GM23338 (cell line): Measurements from ENCODE around the gene SMPDL3A. TPM values are rescaled to one million over a fixed set of nuclear protein-coding genes. Genes with fewer than 3 reads are reported as not detected.

Experiments used
- ATAC-seq: fragments of 200-7000 bp; cut with Tn5 transposase; 3 replicates; pipeline ENCODE4 v1.9.1; 2020
- DNase-seq: peaks from one replicate; pipeline ENCODE4 v3.0.0-alpha.2; 2015; ENCODE audit warnings: low spot score
- H2AFZ ChIP-seq: fragments of 200-600 bp; sonication (generic); 2 replicates; pipeline ENCODE4 v1.8.0; 2016; ENCODE audit warnings: antibody characterized with exemption, mild to moderate bottlenecking, moderate library complexity
- H3F3A ChIP-seq: fragments of 200-600 bp; sonication (generic); replicated peaks from 2 replicates; pipeline ENCODE4 v1.8.0; 2017; ENCODE audit warnings: antibody characterized with exemption, mixed run types, low read depth
- H3K27ac ChIP-seq: fragments of 200-600 bp; sonication (generic); 2 replicates; pipeline ENCODE4 v1.6.1; 2016; ENCODE audit warnings: low read depth
- H3K27me3 ChIP-seq: fragments of 200-600 bp; sonication (generic); 2 replicates; pipeline ENCODE4 v1.8.0; 2016; ENCODE audit warnings: mild to moderate bottlenecking, mixed run types, moderate library complexity; ENCODE audit not compliant: insufficient read depth
- H3K36me3 ChIP-seq: fragments of 200-600 bp; sonication (generic); 2 replicates; pipeline ENCODE4 v1.8.0; 2016; ENCODE audit warnings: mild to moderate bottlenecking; ENCODE audit not compliant: insufficient read depth
- H3K4me1 ChIP-seq: fragments of 200-600 bp; sonication (generic); 2 replicates; pipeline ENCODE4 v1.8.0; 2016; ENCODE audit warnings: mild to moderate bottlenecking, moderate library complexity; ENCODE audit not compliant: insufficient read depth
- H3K4me2 ChIP-seq: fragments of 200-600 bp; sonication (generic); 2 replicates; pipeline ENCODE4 v1.7.1; 2017; ENCODE audit warnings: mixed run types
- H3K4me3 ChIP-seq: fragments of 200-600 bp; sonication (generic); 2 replicates; pipeline ENCODE4 v1.6.1; 2016; ENCODE audit warnings: mixed run types
- H3K79me2 ChIP-seq: fragments of 200-600 bp; sonication (generic); replicated peaks from 2 replicates; pipeline ENCODE4 v1.8.0; 2017; ENCODE audit warnings: mild to moderate bottlenecking; ENCODE audit not compliant: insufficient read depth
- H3K9me2 ChIP-seq: fragments of 200-600 bp; sonication (generic); 2 replicates; pipeline ENCODE4 v1.8.0; 2017; ENCODE audit not compliant: insufficient read depth
- H4K20me1 ChIP-seq: fragments of 200-600 bp; sonication (generic); replicated peaks from 2 replicates; pipeline ENCODE4 v1.8.0; 2017; ENCODE audit warnings: mild to moderate bottlenecking; ENCODE audit not compliant: insufficient read depth
- H3K27ac Mint-ChIP-seq: 2 replicates; pipeline ENCODE4 v1.8.0; 2020; ENCODE audit warnings: inconsistent platforms, mild to moderate bottlenecking, moderate library complexity, mixed read lengths
- H3K27me3 Mint-ChIP-seq: 3 replicates; pipeline ENCODE4 v1.8.0; 2022; ENCODE audit warnings: low read depth, mild to moderate bottlenecking, moderate library complexity, mixed read lengths, inconsistent platforms; ENCODE audit not compliant: insufficient read depth, poor library complexity
- H3K36me3 Mint-ChIP-seq: 3 replicates; pipeline ENCODE4 v1.8.0; 2021; ENCODE audit warnings: low read depth, mild to moderate bottlenecking, inconsistent platforms, moderate library complexity, mixed read lengths
- H3K4me1 Mint-ChIP-seq: 3 replicates; pipeline ENCODE4 v1.8.0; 2020; ENCODE audit warnings: mild to moderate bottlenecking, inconsistent platforms, mixed read lengths
- H3K4me3 Mint-ChIP-seq: 3 replicates; pipeline ENCODE4 v1.8.0; 2021; ENCODE audit warnings: moderate library complexity, mild to moderate bottlenecking, inconsistent platforms, mixed read lengths
- H3K9me3 Mint-ChIP-seq: 3 replicates; pipeline ENCODE4 v1.8.0; 2020; ENCODE audit warnings: moderate library complexity, mild to moderate bottlenecking, inconsistent platforms, mixed read lengths
- ETS1 ChIP-seq: IDR thresholded peaks from 2 replicates; pipeline ENCODE4 v1.6.1; 2016; ENCODE audit warnings: antibody characterized with exemption
- EZH2 ChIP-seq: fragments of 200-600 bp; sonication (generic); IDR thresholded peaks from one replicate; pipeline ENCODE4 v1.8.0; 2017; ENCODE audit warnings: antibody characterized with exemption, mild to moderate bottlenecking, low read depth; ENCODE audit not compliant: unreplicated experiment
- EZH2phosphoT487 ChIP-seq: fragments of 200-600 bp; sonication (generic); IDR thresholded peaks from one replicate; pipeline ENCODE4 v1.8.1; 2018; ENCODE audit warnings: antibody characterized with exemption; ENCODE audit not compliant: unreplicated experiment
- NANOG ChIP-seq: IDR thresholded peaks from 2 replicates; pipeline ENCODE4 v1.6.1; 2016; ENCODE audit warnings: antibody characterized with exemption, borderline replicate concordance
- STAT1 ChIP-seq: IDR thresholded peaks from one replicate; pipeline ENCODE4 v1.6.1; 2016; ENCODE audit warnings: antibody characterized with exemption; ENCODE audit not compliant: unreplicated experiment
- ZNF114 ChIP-seq: fragments of 250-450 bp; sonication (Bioruptor Pico); IDR thresholded peaks from 2 replicates; pipeline ENCODE4 v1.5.0; 2020; ENCODE audit warnings: mild to moderate bottlenecking, moderate library complexity
- ZNF331 ChIP-seq: fragments of 250-450 bp; sonication (Bioruptor Pico); IDR thresholded peaks from 2 replicates; pipeline ENCODE4 v1.5.0; 2020; ENCODE audit warnings: low read depth, mild to moderate bottlenecking, moderate library complexity
- polyA plus RNA-seq: library from polyadenylated mRNA; unstranded; fragments of >200 nt; fragmentation: Nextera tagmentation; extraction: Ambion mirVana; gene quantifications from 2 replicates; pipeline ENCODE4 v1.2.1, GENCODE V29; 2016
- total RNA-seq: library from RNA; depleted of rRNA; stranded (reverse); fragments of >200 nt; shearing (Covaris generic); gene quantifications from 2 replicates; pipeline ENCODE4 v1.2.3, GENCODE V29; 2014
- TF ChIP-seq, protein P1 (sequence below), 2 experiments: fragments of 200-600 bp in 1 of 2; sonication (generic) in 1 of 2; conservative IDR thresholded peaks; 2 replicates each; pipeline versions ENCODE4 v1.5.1 to v1.6.1; 2016 to 2017; ENCODE audit warnings: antibody characterized with exemption in 2 of 2, low read depth in 2 of 2, mild to moderate bottlenecking in 2 of 2, moderate library complexity in 1 of 2

Gene SMPDL3A
- total and polyA plus RNA-seq, 2 experiments from 2014 or later, result 3.5 to 6.3 TPM

GRCh38 chr6:122775975-122776374 lies 13.1 kb upstream of the SMPDL3A start (continued):
- TF ChIP-seq ETS1, result no peak
- TF ChIP-seq NANOG, result no peak

GRCh38 chr6:122778302-122778701 lies 10.8 kb upstream of the SMPDL3A start:
- H3K27ac Mint-ChIP-seq, result no peak overlapping the region; the same call in 1 of the 2 replicates
- H3K27me3 ChIP-seq, result no peaks in the 10 kb centered on the region
- H3K79me2 ChIP-seq, result no peaks in the 10 kb centered on the region
- no peaks in the 10 kb centered on the region for H3K9me2 ChIP-seq
- H3K27ac ChIP-seq, result no peak overlapping the region
- H3K4me3 ChIP-seq, result 0 out of 2 replicates have a peak overlapping the region, but pooled peaks have one; percentile 44
- H3K9me3 Mint-ChIP-seq, result no peaks in the 10 kb centered on the region
- H3K27me3 Mint-ChIP-seq, result peaks cover 6% of the 10 kb centered on the region
- H4K20me1 ChIP-seq, result no peaks in the 10 kb centered on the region
- ATAC-seq (peak; percentile 44), DNase-seq (peak; percentile 32)
- H3F3A ChIP-seq, result 0 out of 2 replicates have a peak, but pooled peaks cover 2% of the 10 kb centered on the region
- peaks cover 34% of the 10 kb centered on the region for H3K4me1 Mint-ChIP-seq
- H3K36me3 Mint-ChIP-seq, result no peaks in the 10 kb centered on the region
- H3K4me3 Mint-ChIP-seq, result no peak overlapping the region
- H3K4me2 ChIP-seq, result peak overlapping the region; percentile 69
- no peaks in the 10 kb centered on the region for H3K36me3 ChIP-seq
- peak overlapping the region; percentile 39; the same call in 1 of the 2 replicates for H2AFZ ChIP-seq
- H3K4me1 ChIP-seq, result peaks cover 22% of the 10 kb centered on the region
- no peak for TF ChIP-seq EZH2phosphoT487
- TF ChIP-seq, protein P1, sequence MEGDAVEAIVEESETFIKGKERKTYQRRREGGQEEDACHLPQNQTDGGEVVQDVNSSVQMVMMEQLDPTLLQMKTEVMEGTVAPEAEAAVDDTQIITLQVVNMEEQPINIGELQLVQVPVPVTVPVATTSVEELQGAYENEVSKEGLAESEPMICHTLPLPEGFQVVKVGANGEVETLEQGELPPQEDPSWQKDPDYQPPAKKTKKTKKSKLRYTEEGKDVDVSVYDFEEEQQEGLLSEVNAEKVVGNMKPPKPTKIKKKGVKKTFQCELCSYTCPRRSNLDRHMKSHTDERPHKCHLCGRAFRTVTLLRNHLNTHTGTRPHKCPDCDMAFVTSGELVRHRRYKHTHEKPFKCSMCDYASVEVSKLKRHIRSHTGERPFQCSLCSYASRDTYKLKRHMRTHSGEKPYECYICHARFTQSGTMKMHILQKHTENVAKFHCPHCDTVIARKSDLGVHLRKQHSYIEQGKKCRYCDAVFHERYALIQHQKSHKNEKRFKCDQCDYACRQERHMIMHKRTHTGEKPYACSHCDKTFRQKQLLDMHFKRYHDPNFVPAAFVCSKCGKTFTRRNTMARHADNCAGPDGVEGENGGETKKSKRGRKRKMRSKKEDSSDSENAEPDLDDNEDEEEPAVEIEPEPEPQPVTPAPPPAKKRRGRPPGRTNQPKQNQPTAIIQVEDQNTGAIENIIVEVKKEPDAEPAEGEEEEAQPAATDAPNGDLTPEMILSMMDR (conservative IDR thresholded peaks at IDR 0.05; ENCODE audit: low read depth in 2 of 2), result peak in 1 of 2 experiments; percentile 14; a peak in 1 of 4 replicates
- no peak for TF ChIP-seq EZH2
- TF ChIP-seq ZNF114 (CRISPR knock-in tag), result no peak

- peaks cover 6% of the 10 kb centered on the region for H3K27me3 Mint-ChIP-seq
- no peaks in the 10 kb centered on the region for H3K36me3 Mint-ChIP-seq
- Histone ChIP-seq H3F3A (0 out of 2 replicates have a peak, but pooled peaks cover 2% of the 10 kb centered on the region), H3K9me2 (no peaks in the 10 kb centered on the region), H3K27ac (no peak overlapping the region), H3K79me2 (no peaks in the 10 kb centered on the region), H3K36me3 (no peaks in the 10 kb centered on the region), H3K4me2 (peak overlapping the region; percentile 69), H3K4me3 (peak overlapping the region; percentile 44), H4K20me1 (no peaks in the 10 kb centered on the region), H3K27me3 (no peaks in the 10 kb centered on the region), H3K4me1 (peaks cover 25% of the 10 kb centered on the region), H2AFZ (peak overlapping the region; percentile 85)
- ATAC-seq, result peak; percentile 99
- peaks cover 37% of the 10 kb centered on the region for H3K4me1 Mint-ChIP-seq
- H3K9me3 Mint-ChIP-seq, result no peaks in the 10 kb centered on the region
- H3K4me3 Mint-ChIP-seq, result peak overlapping the region; percentile 56
- 0 out of 2 replicates have a peak overlapping the region, but pooled peaks have one; percentile 6 for H3K27ac Mint-ChIP-seq
- DNase-seq, result peak; percentile 82
- TF ChIP-seq STAT1 (no peak), EZH2 (no peak), NANOG (no peak), ZNF331 (CRISPR knock-in tag) (no peak), ETS1 (no peak)
Observed at GRCh38 chr6:122778985-122779661, 9.9 kb upstream of the SMPDL3A start.
